ENCODE measurements around the gene FOLR2.
"Not testable (repeated sequence)": the region's sequence is repeated elsewhere in the genome, so short reads cannot be mapped to it uniquely, and the experiment has no call there.

FOLR2 gene

GRCh38 chr11:72206794-72207193 lies 9.8 kb upstream of the FOLR2 start:
- not testable (repeated sequence) for H4K12ac ChIP-seq (ENCODE audit: low read depth, low read length); H3K18ac ChIP-seq (ENCODE audit: low read length); H2BK5ac ChIP-seq (ENCODE audit: low read depth, low read length, poor library complexity); H2AFZ ChIP-seq (ENCODE audit: insufficient read depth, low read length, poor library complexity); H3K4me3 ChIP-seq (ENCODE audit: low read depth, low read length); H3K27me3 ChIP-seq (ENCODE audit: insufficient read depth, low read length); H3K23ac ChIP-seq (ENCODE audit: low read length); H3K9ac ChIP-seq (ENCODE audit: low read length); H3K27ac ChIP-seq (ENCODE audit: low read depth, low read length); H3K14ac ChIP-seq (ENCODE audit: low read length); H4K91ac ChIP-seq (ENCODE audit: low read depth, low read length); H3K4me2 ChIP-seq (ENCODE audit: low read length); H2BK12ac ChIP-seq (ENCODE audit: low read length); H4K8ac ChIP-seq (ENCODE audit: low read depth, low read length); H3K79me2 ChIP-seq (ENCODE audit: control insufficient read depth, insufficient read depth, low read length, poor library complexity); H2BK120ac ChIP-seq (ENCODE audit: insufficient read depth, low read length, poor library complexity); DNase-seq; H3K9me3 ChIP-seq (ENCODE audit: insufficient read depth, low read depth, low read length); H3K4me1 ChIP-seq (ENCODE audit: control insufficient read depth in 1 of 2, insufficient read depth in 2 of 2, low read length in 2 of 2); H2AK5ac ChIP-seq (ENCODE audit: low read length); H3K36me3 ChIP-seq (ENCODE audit: control insufficient read depth in 1 of 2, insufficient read depth in 2 of 2, low read length in 2 of 2); H3K4ac ChIP-seq (ENCODE audit: low read depth, low read length); H3K79me1 ChIP-seq (ENCODE audit: low read length)
- WGBS (ENCODE audit: extremely low coverage, insufficient coverage, insufficient read length): no CpG with 5 or more reads among the region's 2 CpGs

- Histone ChIP-seq H3K4me3 (ENCODE audit: low read depth, low read length) (no peak overlapping the region), H3K23ac (ENCODE audit: low read length) (no peak overlapping the region), H4K91ac (ENCODE audit: low read depth, low read length) (no peak overlapping the region), H3K4me1 (ENCODE audit: control insufficient read depth in 1 of 2, insufficient read depth in 2 of 2, low read length in 2 of 2) (no peaks in the 10 kb centered on the region), H3K14ac (ENCODE audit: low read length) (no peak overlapping the region), H3K9me3 (ENCODE audit: insufficient read depth, low read depth, low read length) (peaks cover 1% of the 10 kb centered on the region), H2BK12ac (ENCODE audit: low read length) (no peak overlapping the region), H3K27ac (ENCODE audit: low read depth, low read length) (no peak overlapping the region), H2BK120ac (ENCODE audit: insufficient read depth, low read length, poor library complexity) (no peak overlapping the region), H4K12ac (ENCODE audit: low read depth, low read length) (no peak overlapping the region), H3K4ac (ENCODE audit: low read depth, low read length) (no peak overlapping the region), H4K8ac (ENCODE audit: low read depth, low read length) (no peak overlapping the region), H2AFZ (ENCODE audit: insufficient read depth, low read length, poor library complexity) (no peak overlapping the region), H3K18ac (ENCODE audit: low read length) (no peak overlapping the region), H2AK5ac (ENCODE audit: low read length) (no peak overlapping the region), H3K79me2 (ENCODE audit: control insufficient read depth, insufficient read depth, low read length, poor library complexity) (no peaks in the 10 kb centered on the region), H3K4me2 (ENCODE audit: low read length) (no peak overlapping the region), H3K79me1 (ENCODE audit: low read length) (no peaks in the 10 kb centered on the region), H3K27me3 (ENCODE audit: insufficient read depth, low read length) (no peaks in the 10 kb centered on the region), H2BK5ac (ENCODE audit: low read depth, low read length, poor library complexity) (no peak overlapping the region), H3K9ac (ENCODE audit: low read length) (no peak overlapping the region), H3K36me3 (ENCODE audit: control insufficient read depth in 1 of 2, insufficient read depth in 2 of 2, low read length in 2 of 2) (no peaks in the 10 kb centered on the region)
- no peak for DNase-seq
- WGBS (ENCODE audit: extremely low coverage, insufficient coverage, insufficient read length): no CpG with 5 or more reads among the region's 3 CpGs
These were observed 8.3 kb upstream of the FOLR2 start for GRCh38 chr11:72208281-72208680.

GRCh38 chr11:72209101-72209500 lies 7.5 kb upstream of the FOLR2 start:
- no peak overlapping the region for H3K23ac ChIP-seq (ENCODE audit: low read length)
- no peak overlapping the region for H4K8ac ChIP-seq (ENCODE audit: low read depth, low read length)
- no peak for DNase-seq
- H2BK120ac ChIP-seq (ENCODE audit: insufficient read depth, low read length, poor library complexity): no peak overlapping the region
- no peak overlapping the region for H3K9ac ChIP-seq (ENCODE audit: low read length)
- no peak overlapping the region for H2BK5ac ChIP-seq (ENCODE audit: low read depth, low read length, poor library complexity)
- no peak overlapping the region for H4K91ac ChIP-seq (ENCODE audit: low read depth, low read length)
- no peak overlapping the region for H3K4me2 ChIP-seq (ENCODE audit: low read length)
- H3K4ac ChIP-seq (ENCODE audit: low read depth, low read length): no peak overlapping the region
- H3K27ac ChIP-seq (ENCODE audit: low read depth, low read length): no peak overlapping the region
- H2AK5ac ChIP-seq (ENCODE audit: low read length): no peak overlapping the region
- no peaks in the 10 kb centered on the region for H3K79me2 ChIP-seq (ENCODE audit: control insufficient read depth, insufficient read depth, low read length, poor library complexity)
- H3K4me3 ChIP-seq (ENCODE audit: low read depth, low read length): no peak overlapping the region
- H2AFZ ChIP-seq (ENCODE audit: insufficient read depth, low read length, poor library complexity): no peak overlapping the region
- H2BK12ac ChIP-seq (ENCODE audit: low read length): no peak overlapping the region
- H4K12ac ChIP-seq (ENCODE audit: low read depth, low read length): no peak overlapping the region
- H3K14ac ChIP-seq (ENCODE audit: low read length): no peak overlapping the region
- no peak overlapping the region for H3K18ac ChIP-seq (ENCODE audit: low read length)
- H3K36me3 ChIP-seq (ENCODE audit: control insufficient read depth in 1 of 2, insufficient read depth in 2 of 2, low read length in 2 of 2): no peaks in the 10 kb centered on the region
- H3K4me1 ChIP-seq (ENCODE audit: control insufficient read depth in 1 of 2, insufficient read depth in 2 of 2, low read length in 2 of 2): no peaks in the 10 kb centered on the region
- WGBS (ENCODE audit: extremely low coverage, insufficient coverage, insufficient read length): no CpG with 5 or more reads among the region's 4 CpGs
- H3K27me3 ChIP-seq (ENCODE audit: insufficient read depth, low read length): no peaks in the 10 kb centered on the region
- peaks cover 1% of the 10 kb centered on the region for H3K9me3 ChIP-seq (ENCODE audit: insufficient read depth, low read depth, low read length)
- no peaks in the 10 kb centered on the region for H3K79me1 ChIP-seq (ENCODE audit: low read length)

- no peak overlapping the region for H2AFZ ChIP-seq (ENCODE audit: insufficient read depth, low read length, poor library complexity)
- no peak overlapping the region for H4K91ac ChIP-seq (ENCODE audit: low read depth, low read length)
- no peak overlapping the region for H3K14ac ChIP-seq (ENCODE audit: low read length)
- no peak overlapping the region for H3K4me3 ChIP-seq (ENCODE audit: low read depth, low read length)
- H4K12ac ChIP-seq (ENCODE audit: low read depth, low read length): no peak overlapping the region
- no peak overlapping the region for H3K23ac ChIP-seq (ENCODE audit: low read length)
- no peak overlapping the region for H2BK120ac ChIP-seq (ENCODE audit: insufficient read depth, low read length, poor library complexity)
- no peaks in the 10 kb centered on the region for H3K79me2 ChIP-seq (ENCODE audit: control insufficient read depth, insufficient read depth, low read length, poor library complexity)
- no peaks in the 10 kb centered on the region for H3K27me3 ChIP-seq (ENCODE audit: insufficient read depth, low read length)
- WGBS (ENCODE audit: extremely low coverage, insufficient coverage, insufficient read length): no CpG with 5 or more reads among the region's 2 CpGs
- H2BK5ac ChIP-seq (ENCODE audit: low read depth, low read length, poor library complexity): no peak overlapping the region
- H3K27ac ChIP-seq (ENCODE audit: low read depth, low read length): no peak overlapping the region
- H2BK12ac ChIP-seq (ENCODE audit: low read length): no peak overlapping the region
- H3K9ac ChIP-seq (ENCODE audit: low read length): no peak overlapping the region
- no peak for DNase-seq
- H3K79me1 ChIP-seq (ENCODE audit: low read length): peaks cover 3% of the 10 kb centered on the region
- no peak overlapping the region for H4K8ac ChIP-seq (ENCODE audit: low read depth, low read length)
- H3K36me3 ChIP-seq (ENCODE audit: control insufficient read depth in 1 of 2, insufficient read depth in 2 of 2, low read length in 2 of 2): no peaks in the 10 kb centered on the region
- H2AK5ac ChIP-seq (ENCODE audit: low read length): no peak overlapping the region
- H3K9me3 ChIP-seq (ENCODE audit: insufficient read depth, low read depth, low read length): peaks cover 2% of the 10 kb centered on the region
- H3K4me2 ChIP-seq (ENCODE audit: low read length): no peak overlapping the region
- no peak overlapping the region for H3K18ac ChIP-seq (ENCODE audit: low read length)
- no peak overlapping the region for H3K4ac ChIP-seq (ENCODE audit: low read depth, low read length)
- peaks cover 11 to 12% of the 10 kb centered on the region in 2 experiments for H3K4me1 ChIP-seq (ENCODE audit: control insufficient read depth in 1 of 2, insufficient read depth in 2 of 2, low read length in 2 of 2)
These were observed 1.2 kb downstream of the FOLR2 start for GRCh38 chr11:72217841-72218240.
